Stimulated activated naive CD4-positive, alpha-beta T cell treated with Interleukin-2 at 50 U/mL for 16 hours (primary cell): ENCODE measurements around the gene P2RY8.
"Not testable (repeated sequence)": the region's sequence is repeated elsewhere in the genome, so short reads cannot be mapped to it uniquely, and the experiment has no call there.

ENCODE experiments used
- DNase-seq: peaks from one replicate; lab custom pipeline; 2025; lab: John Stamatoyannopoulos, UW

The P2RY8 gene

DNA sequence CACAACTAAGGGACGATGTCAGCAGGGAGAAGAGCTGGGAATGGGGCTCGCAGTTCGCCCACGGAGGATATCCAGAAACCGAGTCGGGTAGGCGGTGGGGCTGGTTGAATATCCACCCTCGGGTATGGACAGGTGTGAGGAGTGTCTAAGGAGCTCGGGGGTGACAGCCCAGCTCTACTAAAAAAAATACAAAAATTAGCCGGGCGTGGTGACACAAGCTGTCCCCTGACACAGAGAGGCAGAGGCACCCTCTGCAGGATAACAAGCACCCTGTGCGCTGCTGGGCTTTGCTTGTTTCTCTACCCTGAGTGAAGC, 72.1 kb downstream of the P2RY8 start:
- DNase-seq: no peak

DNA sequence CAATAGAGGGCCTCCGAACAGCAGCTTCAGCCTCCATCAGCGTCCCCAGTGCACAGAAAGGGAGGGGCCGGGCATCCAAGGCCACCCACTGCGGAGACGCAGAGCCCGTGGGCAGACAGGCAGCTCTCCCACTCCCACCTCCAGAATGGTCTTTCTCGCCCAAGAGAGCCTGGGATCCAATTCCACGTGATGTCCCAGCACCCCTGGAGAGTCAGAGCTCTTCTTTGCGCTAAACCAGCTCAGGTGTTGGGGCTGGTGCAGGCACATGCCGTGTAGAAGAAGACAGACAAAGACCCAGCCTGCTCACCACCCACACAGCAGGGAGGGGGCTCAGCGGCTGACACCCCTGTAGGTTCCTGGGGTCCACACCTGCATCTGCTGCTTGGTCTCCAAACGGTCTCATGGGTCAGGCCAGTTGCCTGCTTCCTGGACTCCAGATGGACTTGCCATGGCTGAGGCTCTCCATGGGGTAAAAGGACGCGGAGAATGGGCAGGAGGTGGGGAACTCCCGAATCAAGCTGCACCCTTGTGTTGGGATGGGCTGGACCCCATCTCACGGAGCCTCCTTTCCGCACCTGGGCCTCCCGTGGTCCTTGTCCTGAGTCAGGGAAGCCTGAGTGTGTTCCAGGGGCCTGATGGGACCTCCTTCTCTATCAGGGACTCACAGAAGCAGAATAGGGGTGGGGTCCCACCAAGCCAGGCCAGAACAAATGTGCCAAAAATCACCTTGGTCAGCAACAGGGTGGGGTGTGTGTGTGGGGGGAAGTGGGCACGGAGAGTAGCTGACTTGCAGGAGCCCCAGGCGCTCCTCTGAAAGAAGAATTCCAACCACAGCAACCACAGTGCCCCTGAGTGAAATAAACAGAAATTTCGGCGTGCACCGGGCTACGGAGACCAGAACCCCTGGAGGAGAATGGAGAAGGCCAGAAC, 72.7 kb downstream of the P2RY8 start:
- DNase-seq: peak; percentile 15

DNA sequence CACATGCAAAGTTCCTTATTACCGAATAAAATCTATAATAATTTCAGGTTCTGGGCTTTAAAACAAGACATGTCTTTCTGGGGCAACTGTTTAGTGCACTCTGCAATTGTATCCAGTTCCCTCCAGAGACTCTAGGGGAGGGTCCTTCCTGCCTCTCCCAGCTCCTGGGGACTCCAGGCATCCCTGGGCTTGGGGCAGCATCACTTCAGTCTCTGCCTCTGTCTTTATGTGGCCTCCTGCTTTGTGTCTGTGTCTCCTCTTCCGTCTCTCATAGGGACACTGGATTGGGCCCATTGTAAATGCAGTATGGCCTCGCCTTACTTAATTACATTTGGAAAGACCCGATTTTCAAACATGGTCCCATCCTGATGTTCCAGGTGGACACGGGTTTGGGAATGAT, 73.4 kb downstream of the P2RY8 start:
- DNase-seq: no peak

DNA sequence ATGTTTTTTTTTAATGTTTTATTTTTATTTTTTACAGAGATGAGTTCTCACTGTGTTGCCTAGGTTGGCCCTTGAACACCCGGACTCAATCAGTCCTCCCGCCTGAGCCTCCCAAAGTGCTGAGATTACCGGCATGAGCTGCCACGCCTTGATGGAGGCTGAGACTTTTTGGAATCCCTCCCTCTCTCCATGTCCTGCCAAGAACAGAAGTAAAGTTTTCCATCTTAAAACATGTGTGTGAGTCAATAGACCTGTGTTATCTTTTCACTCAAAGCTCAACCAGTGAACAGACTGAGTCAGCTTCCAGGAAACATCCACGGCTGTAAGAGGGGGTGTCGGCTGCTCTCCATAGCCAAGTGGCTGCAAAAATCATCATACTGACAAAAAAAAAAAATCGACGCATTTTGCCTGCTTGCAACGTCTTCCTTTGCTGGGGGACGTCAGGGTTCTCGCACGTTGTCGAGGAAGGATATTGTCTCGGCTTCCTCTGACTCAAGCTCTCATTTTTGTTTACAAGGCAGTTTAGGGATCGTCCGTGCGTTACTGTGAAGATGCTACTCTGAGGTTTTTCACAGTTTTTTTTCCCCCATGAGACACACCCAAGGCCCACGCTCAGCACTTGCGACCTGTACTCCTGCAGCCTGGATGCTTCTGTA, 74.3 kb downstream of the P2RY8 start:
- DNase-seq: peak; percentile 85

DNA sequence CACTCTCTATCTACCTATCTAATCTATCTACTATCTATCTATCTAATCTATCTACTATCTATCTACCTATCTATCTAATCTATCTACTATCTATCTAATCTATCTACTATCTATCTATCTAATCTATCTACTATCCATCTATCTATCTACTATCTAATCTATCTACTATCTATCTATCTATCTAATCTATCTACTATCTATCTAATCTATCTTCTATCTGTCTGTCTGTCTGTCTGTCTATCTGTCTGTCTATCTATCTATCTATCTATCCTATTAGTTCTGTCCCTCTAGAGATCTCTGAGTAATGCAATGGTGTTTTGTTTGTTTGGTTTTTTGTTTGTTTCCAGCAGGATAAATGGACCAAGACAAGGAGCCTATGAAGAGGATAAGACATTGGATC, 74.9 kb downstream of the P2RY8 start:
- no peak for DNase-seq

DNA sequence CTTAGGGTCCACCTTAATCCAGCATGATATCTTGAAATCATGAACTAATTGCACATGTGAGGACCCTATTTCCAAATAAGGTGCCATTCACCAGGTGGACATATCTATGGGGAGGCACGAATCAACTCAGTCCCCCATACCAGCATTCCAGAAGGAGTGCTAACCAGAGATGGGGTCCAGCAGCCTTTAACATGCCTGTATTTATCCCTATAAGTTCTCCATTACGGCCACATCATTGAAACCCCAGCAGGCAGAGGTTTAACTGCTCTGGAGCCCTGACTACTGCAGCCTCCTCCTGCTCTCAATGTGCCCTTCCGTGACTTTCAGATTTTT, 81.1 kb downstream of the P2RY8 start:
- DNase-seq: no peak

DNA sequence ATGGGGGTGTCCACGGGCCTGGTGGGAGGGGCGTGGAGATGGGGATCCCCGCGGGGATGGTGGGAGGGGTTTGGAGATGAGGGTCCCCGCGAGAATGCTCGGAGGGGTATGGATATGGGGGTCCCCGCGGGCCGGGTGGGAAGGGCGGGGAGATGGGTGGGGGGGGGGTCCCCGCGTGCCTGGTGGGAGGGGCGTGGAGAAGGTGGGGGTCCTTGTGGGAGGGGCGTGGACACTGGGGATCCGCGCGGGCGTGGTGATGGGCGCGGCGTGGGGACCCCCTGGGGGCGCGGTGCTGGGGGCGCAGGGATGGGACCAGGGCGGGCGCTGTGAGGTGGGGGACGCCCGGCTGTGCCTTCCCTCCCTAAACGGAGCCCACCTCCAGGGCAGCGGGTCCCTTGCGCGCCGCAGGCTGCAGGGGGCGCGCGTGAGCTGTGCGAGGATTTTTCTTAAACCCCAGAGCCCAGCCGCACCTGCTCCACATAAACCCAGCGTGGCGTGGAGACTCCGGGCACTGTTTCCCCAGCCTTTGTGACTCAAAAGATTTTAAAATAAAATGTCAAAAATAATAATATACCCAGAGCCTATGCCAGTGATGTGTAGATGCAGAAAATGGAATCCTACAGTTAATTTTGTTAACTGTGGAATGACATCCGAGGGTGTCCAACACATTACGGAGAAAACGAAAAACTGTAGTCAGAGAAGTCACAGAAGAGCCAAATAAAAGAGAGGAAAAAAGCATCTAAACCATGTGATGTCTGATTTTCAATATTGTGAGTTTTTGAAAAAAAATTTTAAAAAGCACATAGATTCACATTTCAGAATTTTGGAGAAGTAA, 82.8 kb downstream of the P2RY8 start:
- DNase-seq: no peak

DNA sequence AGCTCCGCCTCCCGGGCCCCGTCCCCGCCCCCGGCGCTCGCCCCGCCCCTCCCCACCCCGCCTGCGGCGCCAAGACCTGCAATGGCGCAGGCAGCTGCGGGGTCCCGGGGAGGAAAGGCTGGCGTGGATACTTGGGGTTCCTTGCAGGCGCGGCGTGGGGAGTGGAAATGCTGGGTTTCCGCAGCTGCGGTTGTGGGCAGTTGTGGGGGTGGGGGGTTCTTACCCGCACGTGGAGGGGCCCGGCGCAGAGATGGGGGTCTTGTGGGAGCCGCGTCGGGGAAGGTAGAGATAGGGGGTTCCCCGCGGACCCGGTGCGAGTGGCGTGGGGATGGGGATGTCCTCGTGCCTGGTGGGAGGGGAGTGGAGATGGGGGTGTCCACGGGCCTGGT, 83.6 kb downstream of the P2RY8 start:
- no peak for DNase-seq

DNA sequence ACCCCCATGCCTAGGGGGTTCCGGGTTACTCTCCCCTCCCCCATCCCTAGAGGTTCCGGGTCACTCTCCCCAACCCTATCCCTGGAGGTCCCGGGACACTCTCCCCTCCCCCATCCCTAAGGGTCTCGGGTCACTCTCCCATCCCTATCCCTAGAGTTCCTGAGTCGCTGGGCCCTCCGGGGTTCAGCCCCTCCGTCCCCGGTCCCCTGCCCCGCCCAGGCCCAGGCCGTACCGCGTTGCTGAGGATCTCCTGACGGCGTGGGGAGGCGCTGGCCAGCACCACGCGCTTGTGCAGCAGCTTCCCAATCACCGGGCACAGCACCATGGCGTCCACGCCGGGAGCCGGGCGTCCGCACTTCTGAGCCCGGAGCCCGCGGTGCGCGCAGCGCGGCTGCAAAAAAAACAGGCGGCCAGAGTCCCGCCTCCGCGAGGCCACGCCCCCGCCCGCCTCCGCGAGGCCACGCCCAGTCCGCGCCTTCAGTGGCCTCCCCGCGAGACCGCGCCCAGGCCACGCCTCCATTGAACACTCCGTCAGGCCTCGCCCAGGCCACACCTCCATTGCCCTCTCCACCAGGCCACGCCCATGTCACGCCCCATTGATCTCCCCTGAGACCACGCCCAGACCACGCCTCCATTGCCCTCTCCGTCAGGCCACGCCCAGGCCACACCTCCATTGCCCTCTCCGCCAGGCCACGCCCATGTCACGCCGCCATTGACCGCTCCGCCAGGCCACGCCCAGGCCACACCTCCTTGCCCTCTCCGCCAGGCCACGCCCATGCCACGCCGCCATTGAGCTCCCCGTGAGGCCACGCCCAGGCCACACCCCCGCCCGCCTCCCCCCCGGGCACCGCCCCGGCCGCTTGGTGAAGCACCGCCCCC, 84.2 kb downstream of the P2RY8 start, which contains the start of gene ASMTL:
ASMTL (minus strand) TSS at position 394 of the 879 bp plus-strand sequence; CDS start at position 325, 69 bp downstream.
- no peak for DNase-seq

DNA sequence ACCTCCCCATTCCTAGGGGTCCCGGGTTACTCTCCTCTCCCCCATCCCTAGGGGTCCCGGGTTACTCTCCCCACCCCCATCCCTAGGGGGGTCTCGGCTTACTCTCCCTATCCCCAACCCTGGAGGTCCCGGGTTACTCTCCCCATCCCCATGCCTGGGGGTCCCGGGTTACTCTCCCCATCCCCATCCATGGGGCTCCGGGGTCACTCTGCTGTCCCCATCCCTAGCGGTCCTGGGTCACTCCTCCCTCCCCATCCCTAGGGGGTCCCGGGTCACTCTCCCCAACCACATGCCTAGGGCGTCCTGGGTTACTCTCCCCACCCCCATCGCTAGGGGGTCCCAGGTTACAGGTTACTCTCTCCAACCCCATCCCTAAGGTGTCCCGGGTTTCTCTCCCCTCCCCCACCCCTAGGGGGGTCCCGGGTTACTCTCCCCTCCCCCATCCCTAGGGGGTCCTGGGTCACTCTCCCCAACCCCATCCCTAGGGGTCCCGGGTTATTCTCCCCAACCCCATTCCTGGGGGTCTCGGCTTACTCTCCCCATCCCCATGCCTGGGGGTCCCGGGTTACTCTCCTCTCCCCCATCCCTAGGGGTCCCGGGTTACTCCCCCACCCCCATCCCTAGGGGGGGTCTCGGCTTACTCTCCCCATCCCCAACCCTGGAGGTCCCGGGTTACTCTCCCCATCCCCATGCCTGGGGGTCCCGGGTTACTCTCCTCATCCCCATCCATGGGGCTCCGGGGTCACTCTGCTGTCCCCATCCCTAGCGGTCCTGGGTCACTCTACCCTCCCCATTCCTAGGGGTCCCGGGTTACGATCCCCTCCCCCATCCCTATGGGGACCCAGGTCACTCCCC, 85.1 kb downstream of the P2RY8 start:
- no peak for DNase-seq

DNA sequence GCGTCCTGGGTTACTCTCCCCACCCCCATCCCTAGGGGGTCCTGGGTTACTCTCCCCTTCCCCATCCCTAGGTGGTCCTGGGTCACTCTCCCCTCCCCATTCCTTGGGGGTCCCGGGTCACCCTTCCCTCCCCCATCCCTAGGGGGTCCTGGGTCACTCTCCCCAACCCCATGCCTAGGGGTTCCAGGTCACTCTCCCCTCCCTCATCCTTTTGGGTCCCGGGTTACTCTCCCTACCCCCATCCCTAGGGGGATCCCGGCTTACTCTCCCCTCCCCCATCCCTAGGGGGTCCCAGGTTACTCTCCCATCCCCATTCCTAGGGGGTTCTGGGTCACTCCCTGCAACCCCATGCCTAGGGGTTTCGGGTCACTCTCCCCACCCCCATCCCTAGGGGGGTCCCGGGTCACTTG, 85.7 kb downstream of the P2RY8 start:
- no peak for DNase-seq

DNA sequence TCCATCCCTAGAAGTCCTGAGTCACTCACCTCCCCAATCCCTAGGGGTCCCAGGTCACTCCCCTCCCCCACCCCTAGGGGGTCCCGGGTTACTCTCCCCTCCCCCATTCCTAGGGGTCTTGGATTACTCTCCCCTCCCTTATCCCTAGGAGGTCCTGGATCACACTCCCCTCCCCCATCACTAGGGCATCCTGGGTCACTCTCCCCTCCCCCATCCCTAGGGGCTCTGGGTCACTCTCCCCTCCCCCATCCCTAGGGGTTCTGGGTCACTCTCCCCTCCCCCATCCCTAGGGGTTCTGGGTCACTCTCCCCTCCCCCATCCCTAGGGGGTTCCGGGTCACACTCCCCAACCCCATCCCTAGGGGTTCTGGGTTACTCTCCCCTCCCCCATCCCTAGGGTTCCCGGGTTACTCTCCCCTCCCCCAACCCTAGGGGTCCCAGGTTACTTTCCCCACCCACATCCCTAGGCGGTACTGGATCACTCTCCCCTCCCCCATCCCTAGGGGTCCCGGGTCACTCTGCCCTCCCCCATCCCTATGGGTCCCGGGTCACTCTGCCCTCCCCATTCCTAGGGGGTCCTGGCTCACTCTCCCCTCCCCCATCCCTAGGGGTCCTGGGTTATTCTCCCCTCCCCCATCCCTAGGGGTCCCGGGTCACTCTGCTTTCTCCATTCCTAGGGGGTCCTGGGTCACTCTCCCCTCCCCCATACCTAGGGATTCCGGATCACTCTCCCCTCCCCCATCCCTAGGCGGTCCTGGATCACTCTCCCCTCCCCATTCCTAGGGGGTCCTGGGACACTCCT, 86.4 kb downstream of the P2RY8 start:
- no peak for DNase-seq

DNA sequence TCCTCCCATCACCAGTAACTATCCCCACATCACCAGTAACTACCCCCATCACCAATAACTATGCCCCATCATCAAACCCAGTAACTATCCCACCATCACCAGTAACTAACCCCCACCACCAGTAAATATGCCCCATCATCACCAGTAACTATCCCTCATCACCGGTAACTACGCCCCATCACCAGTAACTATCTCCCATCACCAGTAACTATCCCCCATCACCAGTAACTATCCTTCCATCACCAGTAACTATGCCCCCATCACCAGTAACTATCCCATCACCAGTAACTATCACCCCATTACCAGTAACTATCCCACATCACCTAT, 87.2 kb downstream of the P2RY8 start:
- no peak for DNase-seq

DNA sequence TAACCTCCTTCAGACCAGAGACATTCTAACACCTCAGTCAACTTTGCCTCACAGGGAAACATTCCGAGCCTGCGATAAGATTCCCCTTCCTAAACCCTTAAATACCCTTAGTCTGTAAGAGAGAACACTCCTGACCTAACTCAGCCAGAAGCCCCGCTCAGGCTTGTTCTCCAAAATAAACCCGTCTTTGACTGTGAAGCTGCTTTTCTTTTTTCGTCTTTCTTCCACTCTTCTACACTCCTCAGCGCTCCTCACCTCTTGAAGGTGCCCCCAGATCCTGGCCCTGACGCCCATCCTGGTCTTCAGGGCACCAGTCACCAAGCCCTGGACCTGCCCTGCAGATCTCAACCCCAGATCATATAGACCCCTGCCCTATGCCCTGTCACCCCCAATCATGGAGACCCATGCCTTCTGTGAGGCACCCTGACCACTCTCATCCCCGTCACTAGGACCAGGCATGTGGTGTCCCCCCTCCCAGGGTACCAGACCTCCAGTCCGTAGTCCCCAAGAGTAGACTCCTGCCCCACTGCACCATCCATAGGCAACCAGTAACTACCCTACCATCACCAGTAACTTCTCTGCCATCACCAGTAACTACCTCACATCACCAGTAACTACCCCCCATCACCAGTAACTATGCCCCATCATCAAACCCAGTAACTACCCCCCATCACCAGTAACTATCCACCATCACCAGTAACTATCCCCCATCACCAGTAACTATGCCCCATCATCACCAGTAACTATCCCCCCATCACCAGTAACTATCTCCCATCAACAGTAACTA, 87.8 kb downstream of the P2RY8 start:
- no peak for DNase-seq

DNA sequence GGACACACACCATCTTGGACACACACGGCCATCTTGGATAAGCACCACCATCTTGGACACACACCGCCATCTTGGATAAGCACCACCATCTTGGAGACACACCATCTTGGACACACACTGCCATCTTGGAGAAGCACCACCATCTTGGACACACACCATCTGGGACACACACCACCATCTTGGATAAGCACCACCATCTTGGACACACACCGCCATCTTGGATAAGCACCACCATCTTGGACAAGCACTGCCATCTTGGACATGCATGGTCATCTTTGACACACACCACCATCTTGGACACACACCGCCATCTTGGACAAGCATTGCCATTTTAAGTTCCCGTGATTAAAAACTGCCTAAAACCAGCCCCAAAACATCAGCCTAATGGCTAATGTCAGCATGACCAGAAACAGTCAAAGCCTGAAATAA, 88.4 kb downstream of the P2RY8 start:
- DNase-seq: not testable (repeated sequence)

DNA sequence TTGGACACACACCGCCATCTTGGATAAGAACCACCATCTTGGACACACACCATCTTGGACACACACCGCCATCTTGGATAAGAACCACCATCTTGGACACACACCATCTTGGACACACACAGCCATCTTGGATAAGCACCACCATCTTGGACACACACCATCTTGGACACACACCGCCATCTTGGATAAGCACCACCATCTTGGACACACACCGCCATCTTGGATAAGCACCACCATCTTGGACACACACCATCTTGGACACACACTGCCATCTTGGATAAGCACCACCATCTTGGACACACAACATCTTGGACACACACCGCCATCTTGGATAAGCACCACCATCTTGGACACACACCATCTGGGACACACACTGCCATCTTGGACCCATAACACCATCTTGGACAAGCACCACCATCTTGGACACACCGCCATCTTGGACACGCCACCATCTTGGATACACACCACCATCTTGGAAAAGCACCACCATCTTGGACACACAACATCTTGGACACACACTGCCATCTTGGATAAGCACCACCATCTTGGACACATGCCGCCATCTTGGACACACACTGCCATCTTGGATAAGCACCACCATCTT, 88.9 kb downstream of the P2RY8 start:
- DNase-seq: not testable (repeated sequence)

DNA sequence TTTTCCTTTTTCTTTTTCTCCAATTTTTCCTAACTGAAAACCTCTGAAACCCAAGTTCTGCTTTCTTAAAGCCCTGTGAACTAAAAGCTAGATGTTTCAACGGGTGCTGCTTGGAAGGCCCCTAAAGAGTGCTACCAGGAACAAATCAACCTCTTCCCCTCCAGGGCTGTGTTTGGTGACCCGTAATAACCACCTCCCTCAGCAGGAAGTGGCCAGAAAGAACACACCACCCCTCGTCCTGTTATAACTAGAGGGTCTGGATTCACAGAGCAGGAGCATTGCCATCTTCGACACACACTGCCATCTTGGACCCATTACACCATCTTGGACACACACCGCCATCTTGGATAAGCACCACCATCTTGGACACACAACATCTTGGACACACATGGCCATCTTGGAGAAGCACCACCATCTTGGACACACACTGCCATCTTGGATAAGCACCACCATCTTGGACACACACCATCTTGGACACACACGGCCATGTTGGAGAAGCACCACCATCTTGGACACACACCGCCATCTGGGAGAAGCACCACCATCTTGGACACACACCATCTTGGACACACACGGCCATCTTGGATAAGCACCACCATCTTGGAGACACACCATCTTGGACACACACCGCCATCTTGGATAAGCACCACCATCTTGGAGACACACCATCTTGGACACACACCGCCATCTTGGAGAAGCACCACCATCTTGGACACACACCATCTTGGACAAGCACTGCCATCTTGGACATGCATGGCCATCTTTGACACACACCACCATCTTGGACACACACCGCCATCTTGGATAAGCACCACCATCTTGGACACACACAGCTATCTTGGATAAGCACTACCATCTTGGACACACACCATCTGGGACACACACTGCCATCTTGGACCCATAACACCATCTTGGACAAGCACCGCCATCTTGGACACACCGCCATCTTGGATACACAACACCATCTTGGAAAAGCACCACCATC, 89.7 kb downstream of the P2RY8 start:
- DNase-seq: not testable (repeated sequence)
